HUES48 (cell line): Measurements from ENCODE around the gene NDE1.

Experiments
- H3K27ac ChIP-seq: one replicate; pipeline ENCODE4 v1.7.0; 2013; ENCODE audit warnings: low read depth, low read length, inconsistent platforms
- H3K27me3 ChIP-seq: 2 replicates; pipeline ENCODE4 v1.6.1; 2013; ENCODE audit warnings: mild to moderate bottlenecking, low read length; ENCODE audit not compliant: control insufficient read depth, insufficient read depth
- H3K36me3 ChIP-seq: 2 replicates; pipeline ENCODE4 v1.6.1; 2013; ENCODE audit warnings: low read length; ENCODE audit not compliant: control insufficient read depth, insufficient read depth
- H3K4me1 ChIP-seq: 2 replicates; pipeline ENCODE4 v1.6.1; 2013; ENCODE audit warnings: mild to moderate bottlenecking, low read length; ENCODE audit not compliant: control insufficient read depth, insufficient read depth
- H3K4me3 ChIP-seq: 2 replicates; pipeline ENCODE4 v1.5.1; 2013; ENCODE audit warnings: mild to moderate bottlenecking, low read depth, low read length
- H3K9ac ChIP-seq: 2 replicates; pipeline ENCODE4 v1.6.1; 2013; ENCODE audit warnings: mild to moderate bottlenecking, low read depth, low read length, moderate library complexity
- H3K9me3 ChIP-seq: 2 replicates; pipeline ENCODE4 v1.6.1; 2013; ENCODE audit warnings: low read length; ENCODE audit not compliant: control insufficient read depth, insufficient read depth

NDE1 gene

GRCh38 chr16:15608398-15609285, 41.4 kb upstream of the NDE1 start:
- no peaks in the 10 kb centered on the region for H3K27me3 ChIP-seq
- peaks cover 77% of the 10 kb centered on the region for H3K36me3 ChIP-seq
- H3K9ac ChIP-seq, result no peak overlapping the region
- no peaks in the 10 kb centered on the region for H3K9me3 ChIP-seq
- no peak overlapping the region for H3K4me3 ChIP-seq
- no peak overlapping the region for H3K27ac ChIP-seq
- no peaks in the 10 kb centered on the region for H3K4me1 ChIP-seq

GRCh38 chr16:15609286-15609649, 40.8 kb upstream of the NDE1 start:
- Histone ChIP-seq H3K27me3 (no peaks in the 10 kb centered on the region), H3K36me3 (peaks cover 74% of the 10 kb centered on the region), H3K4me3 (no peak overlapping the region), H3K27ac (no peak overlapping the region), H3K9ac (no peak overlapping the region), H3K9me3 (no peaks in the 10 kb centered on the region), H3K4me1 (no peaks in the 10 kb centered on the region)

- Histone ChIP-seq H3K4me3 (no peak overlapping the region), H3K4me1 (no peaks in the 10 kb centered on the region), H3K27ac (no peak overlapping the region), H3K27me3 (no peaks in the 10 kb centered on the region), H3K9ac (no peak overlapping the region), H3K36me3 (peaks cover 70% of the 10 kb centered on the region), H3K9me3 (no peaks in the 10 kb centered on the region)
Measured at GRCh38 chr16:15610369-15610871, 39.6 kb upstream of the NDE1 start.

- Histone ChIP-seq H3K4me1 (no peaks in the 10 kb centered on the region), H3K4me3 (no peak overlapping the region), H3K9ac (no peak overlapping the region), H3K36me3 (peaks cover 81% of the 10 kb centered on the region), H3K27ac (no peak overlapping the region), H3K9me3 (no peaks in the 10 kb centered on the region), H3K27me3 (no peaks in the 10 kb centered on the region)
Measured at GRCh38 chr16:15611610-15612009, 38.4 kb upstream of the NDE1 start.

GRCh38 chr16:15613676-15614075, 36.4 kb upstream of the NDE1 start:
- H3K36me3 ChIP-seq, result peaks cover 84% of the 10 kb centered on the region
- peak overlapping the region; percentile 76 for H3K27ac ChIP-seq
- no peaks in the 10 kb centered on the region for H3K4me1 ChIP-seq
- no peaks in the 10 kb centered on the region for H3K9me3 ChIP-seq
- no peak overlapping the region for H3K4me3 ChIP-seq
- no peaks in the 10 kb centered on the region for H3K27me3 ChIP-seq
- no peak overlapping the region for H3K9ac ChIP-seq

GRCh38 chr16:15616012-15616411, 34.0 kb upstream of the NDE1 start:
- Histone ChIP-seq H3K4me3 (no peak overlapping the region), H3K36me3 (peaks cover 84% of the 10 kb centered on the region)

GRCh38 chr16:15616475-15617165, 33.4 kb upstream of the NDE1 start:
- H3K4me1 ChIP-seq, result no peaks in the 10 kb centered on the region
- H3K9ac ChIP-seq, result no peak overlapping the region
- no peaks in the 10 kb centered on the region for H3K9me3 ChIP-seq
- peaks cover 86% of the 10 kb centered on the region for H3K36me3 ChIP-seq
- H3K27ac ChIP-seq, result no peak overlapping the region
- H3K4me3 ChIP-seq, result no peak overlapping the region
- no peaks in the 10 kb centered on the region for H3K27me3 ChIP-seq

More at GRCh38 chr16:15616012-15616411, 34.0 kb upstream of the NDE1 start:
- Histone ChIP-seq H3K27me3 (no peaks in the 10 kb centered on the region), H3K9ac (no peak overlapping the region), H3K4me1 (no peaks in the 10 kb centered on the region), H3K27ac (no peak overlapping the region), H3K9me3 (no peaks in the 10 kb centered on the region)

GRCh38 chr16:15617901-15618300, 32.1 kb upstream of the NDE1 start:
- Histone ChIP-seq H3K4me3 (no peak overlapping the region), H3K4me1 (no peaks in the 10 kb centered on the region), H3K27ac (no peak overlapping the region), H3K9ac (no peak overlapping the region), H3K36me3 (peaks cover 85% of the 10 kb centered on the region), H3K27me3 (no peaks in the 10 kb centered on the region), H3K9me3 (no peaks in the 10 kb centered on the region)

GRCh38 chr16:15618392-15618791, 31.7 kb upstream of the NDE1 start:
- Histone ChIP-seq H3K36me3 (peaks cover 84% of the 10 kb centered on the region), H3K9me3 (no peaks in the 10 kb centered on the region)

GRCh38 chr16:15620611-15621195, 29.3 kb upstream of the NDE1 start:
- H3K36me3 ChIP-seq, result peaks cover 94% of the 10 kb centered on the region
- no peaks in the 10 kb centered on the region for H3K27me3 ChIP-seq
- H3K27ac ChIP-seq, result no peak overlapping the region
- no peak overlapping the region for H3K9ac ChIP-seq
- no peaks in the 10 kb centered on the region for H3K4me1 ChIP-seq
- H3K4me3 ChIP-seq, result no peak overlapping the region
- no peaks in the 10 kb centered on the region for H3K9me3 ChIP-seq

More at GRCh38 chr16:15618392-15618791, 31.7 kb upstream of the NDE1 start:
- no peaks in the 10 kb centered on the region for H3K27me3 ChIP-seq
- no peaks in the 10 kb centered on the region for H3K4me1 ChIP-seq
- no peak overlapping the region for H3K9ac ChIP-seq
- H3K4me3 ChIP-seq, result no peak overlapping the region
- no peak overlapping the region for H3K27ac ChIP-seq

- H3K27me3 ChIP-seq, result no peaks in the 10 kb centered on the region
- H3K36me3 ChIP-seq, result peaks cover 92% of the 10 kb centered on the region
- no peak overlapping the region for H3K9ac ChIP-seq
- H3K27ac ChIP-seq, result no peak overlapping the region
- no peaks in the 10 kb centered on the region for H3K4me1 ChIP-seq
- no peak overlapping the region for H3K4me3 ChIP-seq
- H3K9me3 ChIP-seq, result no peaks in the 10 kb centered on the region
Measured at GRCh38 chr16:15621456-15621855, 28.6 kb upstream of the NDE1 start.
